Heart left ventricle (tissue), 16 donors: ENCODE results near the gene PLA2G4B. TPM values are rescaled to one million over a fixed set of nuclear protein-coding genes. Genes with fewer than 3 reads are reported as not detected.
"Not testable (repeated sequence)": the region's sequence is repeated elsewhere in the genome, so short reads cannot be mapped to it uniquely, and the experiment has no call there.

Source experiments
- ATAC-seq, 4 donors: fragments of 200-7000 bp; cut with Tn5 transposase; one replicate each; pipeline ENCODE4 v1.9.1; 2020 to 2022; ENCODE audit warnings: moderate library complexity in 4 of 4, mild to moderate bottlenecking in 3 of 4, moderate number of reproducible peaks in 1 of 4
- DNase-seq, 5 donors: peaks; one replicate each; pipeline ENCODE4 v3.0.0-alpha.2; 2020
- H3K27ac ChIP-seq, 12 donors: fragments of 200-600 bp; sonication (generic) in 4 of 12; one replicate each; pipeline versions ENCODE4 v1.5.0 to v1.8.0; 2016 to 2022; ENCODE audit warnings: mild to moderate bottlenecking in 2 of 12
- H3K27me3 ChIP-seq, 9 donors: fragments of 200-600 bp; sonication (generic) in 2 of 9; one replicate each; pipeline versions ENCODE4 v1.5.1 to v1.8.0; 2016 to 2022; ENCODE audit warnings: mild to moderate bottlenecking in 3 of 9
- H3K36me3 ChIP-seq, 9 donors: fragments of 200-600 bp; sonication (generic) in 2 of 9; one replicate each; pipeline versions ENCODE4 v1.5.0 to v1.8.0; 2018 to 2022; ENCODE audit warnings: mild to moderate bottlenecking in 2 of 9
- H3K4me1 ChIP-seq, 12 donors: fragments of 200-600 bp; sonication (generic) in 4 of 12; one replicate each; pipeline versions ENCODE4 v1.5.0 to v1.8.0; 2016 to 2022; ENCODE audit warnings: mild to moderate bottlenecking in 3 of 12
- H3K4me3 ChIP-seq, 12 donors: fragments of 200-600 bp; sonication (generic) in 4 of 12; one replicate each; pipeline versions ENCODE4 v1.5.0 to v1.8.0; 2017 to 2022; ENCODE audit warnings: mild to moderate bottlenecking in 9 of 12, moderate library complexity in 4 of 12
- H3K9me3 ChIP-seq, 12 donors: fragments of 200-600 bp; sonication (generic) in 4 of 12; one replicate each; pipeline versions ENCODE4 v1.5.0 to v1.8.0; 2016 to 2022; ENCODE audit warnings: mild to moderate bottlenecking in 1 of 12
- POLR2A ChIP-seq, 2 donors: fragments of 450-650 bp; IDR thresholded peaks; one replicate each; pipeline ENCODE4 v1.6.1; 2017; ENCODE audit warnings: antibody characterized with exemption in 2 of 2, mild to moderate bottlenecking in 2 of 2, moderate library complexity in 2 of 2
- WGBS, 4 donors: extraction: QIAGEN DNeasy Blood & Tissue Kit in 2 of 4; methylation state at CpG; one replicate each; pipeline versions ENCODE4 v1.1.5 to v1.1.7; 2013 to 2018; 5-methylcytosine and 5-hydroxymethylcytosine counted together
- intact Hi-C, 10 donors: fragments of 100-400 bp; cut with DNase I; formaldehyde crosslinking; loops; one replicate each; pipeline versions ENCODE4 v1.11.1 to v1.14.2; 2022
- polyA plus RNA-seq, 2 donors: library from polyadenylated mRNA; stranded (reverse); fragments of 200-250 nt; gene quantifications; one replicate each; pipeline ENCODE4 v1.2.3, GENCODE V29; 2013
- total RNA-seq, 9 donors: library from RNA; depleted of rRNA in 2 of 9; stranded (reverse); fragments of >200 nt in 2 of 9; fragmentation: NEBNext Ultra II Directional in 3 of 9; extraction: Animal tissue kit (Norgen Biotek cat#: 25700) in 3 of 9; gene quantifications; one replicate each; pipeline versions ENCODE4 v1.1.0 to v1.2.4, GENCODE V29; 2016 to 2023
- TF ChIP-seq, protein P1 (sequence below), 12 donors: fragments of 200-600 bp; sonication (generic) in 4 of 12; IDR thresholded peaks; one replicate each; pipeline versions ENCODE4 v1.5.0 to v1.8.0; 2018 to 2022; ENCODE audit warnings: antibody characterized with exemption in 12 of 12, mild to moderate bottlenecking in 5 of 12
- donor health status: ischemic (EF 13 %, LVEDD 7.1; RV severe dilation, severe dysfunction).
- donor health status: healthy with polysubstance abuse.
- donor health status: DM: no; HTN: yes; CAD: no.
- donor health status: DM: no; HTN: no; CAD: no.
- donor health status: ischemic (EF 25% LVEDD 6.9; RV normal size, moderate dysfunction).
- donor health status: ischemic (EF 25% LVEDD 5.7; RV mildly dilated, moderate dysfunction).
- donor health status: healthy.
- donor health status: DM: yes; HTN: yes; CAD: no.
- donor health status: ischemic (EF 35%, LVEDD 5.7; RV mildly dilated, moderate dysfunction).
- donor health status: nonischemic (EF 11% LVEDD 7.7; RV severe dilation, severe dysfunction).
- donor health status: DM: yes; HTN: yes; CAD: no.
- donor health status: PGD.
- donor health status: ischemic (EF 29% LVEDD 5.4; RV normal size, mild dysfunction).
- donor health status: nonischemic (EF 23%, LVEDD 6.1; RV moderate dilation, normal function).

PLA2G4B gene
- total and polyA plus RNA-seq, 11 donors, result 0.38 to 6.0 (median 2.8) TPM

DNA sequence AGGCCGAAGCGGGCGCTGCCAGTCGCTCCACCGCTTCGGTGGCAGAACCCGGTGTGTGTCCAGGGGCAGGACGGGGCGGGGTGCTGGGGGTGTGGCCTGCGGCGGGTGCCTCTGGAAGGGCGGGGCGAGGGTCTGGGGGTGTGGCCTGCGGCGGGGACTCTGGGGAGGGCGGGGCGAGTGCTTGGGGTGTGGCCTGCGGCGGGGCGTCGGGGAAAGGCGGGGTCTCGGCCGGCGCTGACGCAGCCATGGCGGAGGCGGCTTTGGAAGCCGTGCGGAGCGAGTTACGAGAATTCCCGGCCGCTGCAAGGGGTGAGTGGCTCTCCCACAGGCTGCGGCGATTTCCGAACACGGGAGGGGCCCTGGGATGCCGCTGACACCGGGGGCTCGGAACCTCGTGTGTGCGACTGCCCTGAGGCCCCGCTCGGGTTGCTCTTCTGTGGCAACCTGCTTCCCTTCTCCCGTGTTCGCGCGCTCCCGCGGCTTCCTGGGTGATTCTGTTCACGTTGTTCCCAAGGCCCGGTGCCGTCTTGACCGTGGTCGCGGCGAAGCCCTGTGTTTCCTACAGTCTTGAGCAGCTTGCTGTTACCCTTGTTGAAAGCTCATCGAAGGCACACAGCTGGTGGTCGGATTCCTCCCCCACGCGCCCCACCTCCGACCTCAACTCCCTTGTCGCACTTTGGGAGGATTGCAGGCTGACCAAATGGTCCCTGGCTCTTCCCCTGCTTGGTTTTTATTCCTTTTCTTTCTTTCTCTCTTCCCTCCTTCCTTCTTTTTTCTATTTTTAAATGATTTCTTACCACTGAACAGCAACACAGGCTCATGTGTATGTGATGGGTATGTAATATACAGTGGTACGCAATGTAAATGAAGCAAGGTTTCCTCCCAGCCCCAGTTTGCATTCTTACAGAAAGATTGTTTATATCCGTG lies 10.5 kb upstream of the PLA2G4B start, which contains the start of gene JMJD7:
Gene JMJD7 (plus strand): TSS at position 213 of the 927 bp plus-strand sequence. CDS start 33 bp downstream, at position 246.
- ATAC-seq (peak; percentile 94 to 97 (median 96)), DNase-seq (peak; percentile 96 to 98 (median 96))
- Histone ChIP-seq H3K27ac (peak within 1 kb of the TSS; percentile 22 to 89 (median 84)), H3K9me3 (no peaks in the 10 kb centered on the region), H3K4me3 (peak within 1 kb of the TSS; percentile 52 to 88 (median 76)), H3K36me3 (peaks cover 0 to 33% (median 20%) of the 10 kb centered on the region in 9 donors), H3K4me1 (peaks cover 0 to 26% (median 16%) of the 10 kb centered on the region in 12 donors), H3K27me3 (no peaks in the 10 kb centered on the region)
- WGBS, 4 donors, result 1% methylated on average over 27 to 66 of the region's 66 CpGs
- TF ChIP-seq POLR2A (IDR thresholded peaks at IDR 0.05), result peak in 1 of 2 donors; percentile 85
- TF ChIP-seq, protein P1, sequence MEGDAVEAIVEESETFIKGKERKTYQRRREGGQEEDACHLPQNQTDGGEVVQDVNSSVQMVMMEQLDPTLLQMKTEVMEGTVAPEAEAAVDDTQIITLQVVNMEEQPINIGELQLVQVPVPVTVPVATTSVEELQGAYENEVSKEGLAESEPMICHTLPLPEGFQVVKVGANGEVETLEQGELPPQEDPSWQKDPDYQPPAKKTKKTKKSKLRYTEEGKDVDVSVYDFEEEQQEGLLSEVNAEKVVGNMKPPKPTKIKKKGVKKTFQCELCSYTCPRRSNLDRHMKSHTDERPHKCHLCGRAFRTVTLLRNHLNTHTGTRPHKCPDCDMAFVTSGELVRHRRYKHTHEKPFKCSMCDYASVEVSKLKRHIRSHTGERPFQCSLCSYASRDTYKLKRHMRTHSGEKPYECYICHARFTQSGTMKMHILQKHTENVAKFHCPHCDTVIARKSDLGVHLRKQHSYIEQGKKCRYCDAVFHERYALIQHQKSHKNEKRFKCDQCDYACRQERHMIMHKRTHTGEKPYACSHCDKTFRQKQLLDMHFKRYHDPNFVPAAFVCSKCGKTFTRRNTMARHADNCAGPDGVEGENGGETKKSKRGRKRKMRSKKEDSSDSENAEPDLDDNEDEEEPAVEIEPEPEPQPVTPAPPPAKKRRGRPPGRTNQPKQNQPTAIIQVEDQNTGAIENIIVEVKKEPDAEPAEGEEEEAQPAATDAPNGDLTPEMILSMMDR (IDR thresholded peaks at IDR 0.05), result no peak
- intact Hi-C loops, result loop anchor here in 6 of 10 donors (2.0 to 10.0 kb wide), 7 partner anchors 44 to 147 kb away; partner anchors contain the start of genes EHD4 (in 3 of the 6), SPTBN5 (in 2 of the 6) and MAPKBP1 (in 1 of the 6)

DNA sequence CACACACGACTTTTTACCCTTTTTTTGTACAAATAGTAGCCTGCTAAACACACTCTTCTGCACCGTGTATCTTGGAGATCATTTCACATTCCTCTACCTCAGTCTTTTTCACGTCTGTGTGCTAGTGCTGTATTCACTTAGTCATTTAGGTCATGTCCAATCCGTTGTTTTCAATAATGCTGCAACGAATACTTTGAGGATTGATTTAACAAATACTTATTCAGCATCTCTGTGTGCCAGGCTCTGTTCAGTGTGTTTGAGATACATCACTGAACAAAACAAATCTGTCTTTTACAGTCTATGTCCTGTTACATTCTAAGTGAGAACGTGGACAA lies 9.9 kb upstream of the PLA2G4B start:
- no peak for TF ChIP-seq POLR2A (IDR thresholded peaks at IDR 0.05)
- TF ChIP-seq, protein P1 (IDR thresholded peaks at IDR 0.05), result no peak

DNA sequence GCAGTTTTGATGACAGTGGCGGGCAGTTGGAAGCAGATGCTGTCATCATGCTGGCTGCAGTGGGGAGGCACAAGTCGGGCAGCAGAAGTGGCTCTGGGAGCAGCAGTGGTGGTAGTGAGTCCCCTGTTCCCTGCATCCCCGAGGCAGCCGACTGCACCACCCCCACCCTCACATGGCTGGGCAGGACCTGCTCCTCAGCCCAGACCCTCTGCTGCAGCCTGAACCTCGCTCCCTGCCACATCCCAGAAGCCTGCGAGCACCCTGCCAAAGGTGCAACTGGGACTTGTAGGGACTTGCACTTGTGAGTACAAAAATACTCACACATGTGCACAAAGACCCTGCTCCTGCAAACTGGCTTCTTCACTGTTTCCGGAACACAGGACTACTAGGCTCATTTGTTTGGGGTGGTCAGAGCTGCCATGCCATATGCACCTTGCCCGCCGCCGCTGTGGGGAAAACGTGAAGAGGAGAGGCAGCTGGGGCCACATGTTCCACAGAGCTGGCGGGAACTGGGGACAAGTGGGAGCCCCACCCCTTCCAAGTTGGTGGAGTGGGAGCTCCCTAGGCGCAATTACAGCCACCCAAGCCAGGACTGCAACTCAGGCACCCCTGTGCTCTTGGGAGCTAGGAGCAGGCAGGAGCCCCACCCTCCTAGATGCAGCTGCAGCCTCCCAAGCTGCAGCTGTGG lies 8.5 kb upstream of the PLA2G4B start:
- intact Hi-C loops, result loop anchor here in 7 of 10 donors (2.0 to 10.0 kb wide), 8 partner anchors 42 to 235 kb away; partner anchors contain the start of genes EHD4 (in 3 of the 7), SPTBN5 (in 3 of the 7) and MAPKBP1 (in 1 of the 7)
- no peaks in the 10 kb centered on the region for H3K27me3 ChIP-seq
- H3K36me3 ChIP-seq, result peaks cover 0 to 16% (median 7%) of the 10 kb centered on the region in 9 donors
- 87 to 91% (median 90%) methylated on average over 11 to 13 of the region's 13 CpGs for WGBS, 4 donors
- no peak overlapping the region for H3K4me3 ChIP-seq
- ATAC-seq (no peak), DNase-seq (no peak)
- H3K4me1 ChIP-seq, result peaks cover 0 to 26% (median 16%) of the 10 kb centered on the region in 12 donors
- no peaks in the 10 kb centered on the region for H3K9me3 ChIP-seq
- no peak overlapping the region for H3K27ac ChIP-seq
- TF ChIP-seq, protein P1 (IDR thresholded peaks at IDR 0.05), result no peak
- TF ChIP-seq POLR2A (IDR thresholded peaks at IDR 0.05), result no peak

More for the DNA sequence above, 9.9 kb upstream of the PLA2G4B start:
- Histone ChIP-seq H3K4me3 (peak overlapping the region; percentile 52 to 88 (median 76)), H3K9me3 (no peaks in the 10 kb centered on the region), H3K4me1 (peaks cover 0 to 26% (median 16%) of the 10 kb centered on the region in 12 donors), H3K36me3 (peaks cover 0 to 26% (median 13%) of the 10 kb centered on the region in 9 donors), H3K27me3 (no peaks in the 10 kb centered on the region), H3K27ac (peak overlapping the region in 7 of 12 donors; percentile 82 to 89 (median 84))
- intact Hi-C loops, result loop anchor here in 6 of 10 donors (2.0 to 10.0 kb wide), 7 partner anchors 44 to 146 kb away; partner anchors contain the start of genes EHD4 (in 3 of the 6), SPTBN5 (in 2 of the 6) and MAPKBP1 (in 1 of the 6)
- ATAC-seq (no peak), DNase-seq (no peak)
- WGBS, 4 donors, result 18 to 21% (median 19%) methylated on average over 6 of the region's 6 CpGs

DNA sequence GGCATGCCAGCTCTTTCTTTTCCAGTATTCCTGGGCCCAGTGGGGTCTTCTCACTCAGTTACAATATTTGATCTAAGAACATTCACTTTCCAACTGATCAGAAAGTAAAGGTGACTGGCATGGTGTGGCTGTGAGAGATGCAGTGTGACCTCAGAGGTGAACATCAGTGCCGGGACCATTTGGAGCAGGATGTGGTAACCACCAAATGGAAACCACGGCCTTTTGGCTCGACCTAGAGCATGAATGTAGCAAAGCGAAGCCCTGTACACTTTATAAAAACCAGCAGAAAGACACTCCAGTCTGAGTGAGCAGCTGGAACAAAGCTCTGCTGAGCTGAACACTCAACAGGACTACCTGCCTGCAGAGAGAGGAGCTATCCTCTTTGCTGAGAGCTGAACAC lies 7.4 kb upstream of the PLA2G4B start:
- H3K27ac ChIP-seq, H3K4me3 ChIP-seq, H3K27me3 ChIP-seq, ATAC-seq, DNase-seq, H3K9me3 ChIP-seq: not testable (repeated sequence)
- WGBS, 4 donors, result 80 to 91% (median 89%) methylated on average over 4 of the region's 4 CpGs
- Histone ChIP-seq H3K36me3 (peaks cover 0 to 19% (median 7%) of the 10 kb centered on the region in 9 donors), H3K4me1 (peaks cover 0 to 29% (median 18%) of the 10 kb centered on the region in 12 donors)
- intact Hi-C loops, result loop anchor here in 2 of 10 donors (5.0 to 10.0 kb wide), 2 partner anchors 61 to 234 kb away; partner anchors contain the start of gene SPTBN5 (in 1 of the 2)
